Activated CD8-positive, alpha-beta T cell treated with anti-CD3 and anti-CD28 coated beads for 36 hours (primary cell): Measurements from ENCODE around the gene PDZD2. TPM values are rescaled to one million over a fixed set of nuclear protein-coding genes. Genes with fewer than 3 reads are reported as not detected.

ENCODE experiments used
- ATAC-seq: fragments of 200-7000 bp; cut with Tn5 transposase; one replicate; pipeline ENCODE4 v1.10.0; 2021; ENCODE audit warnings: mild to moderate bottlenecking, moderate library complexity
- CTCF ChIA-PET: fragments of 350-600 bp; sonication (Branson Sonifier 250); formaldehyde crosslinking; loops from one replicate; lab custom pipeline; 2021; ENCODE audit warnings: antibody characterized with exemption; lab: Charles Lee
- POLR2A ChIA-PET: fragments of 350-600 bp; sonication (Branson Sonifier 250); formaldehyde crosslinking; loops from one replicate; lab custom pipeline; 2021; ENCODE audit warnings: antibody characterized with exemption; lab: Charles Lee
- DNase-seq: peaks from one replicate; pipeline ENCODE4 v3.0.0-alpha.2; 2020
- H3K27ac Mint-ChIP-seq: one replicate; pipeline ENCODE4 v1.8.0; 2021; ENCODE audit warnings: mild to moderate bottlenecking, mixed read lengths
- H3K27me3 Mint-ChIP-seq: one replicate; pipeline ENCODE4 v1.8.0; 2021; ENCODE audit warnings: mixed read lengths
- H3K36me3 Mint-ChIP-seq: one replicate; pipeline ENCODE4 v1.8.0; 2021; ENCODE audit warnings: low read depth, mixed read lengths
- H3K4me1 Mint-ChIP-seq: one replicate; pipeline ENCODE4 v1.8.0; 2021; ENCODE audit warnings: low read depth, mixed read lengths
- H3K4me3 Mint-ChIP-seq: one replicate; pipeline ENCODE4 v1.8.0; 2021; ENCODE audit warnings: mild to moderate bottlenecking, moderate library complexity, mixed read lengths
- H3K9me3 Mint-ChIP-seq: one replicate; pipeline ENCODE4 v1.8.0; 2021; ENCODE audit warnings: mixed read lengths
- intact Hi-C: fragments of 100-400 bp; cut with micrococcal nuclease; formaldehyde crosslinking; loops from one replicate; pipeline ENCODE4 v1.10.0; 2022
- total RNA-seq, 2 experiments: library from RNA; stranded (reverse); gene quantifications; one replicate each; pipeline ENCODE4 v1.2.3, GENCODE V29; 2021
- TF ChIP-seq, protein P1 (sequence below): fragments of 200-600 bp; IDR thresholded peaks from one replicate; pipeline ENCODE4 v1.8.0; 2022; ENCODE audit warnings: antibody characterized with exemption, mild to moderate bottlenecking

PDZD2 gene
- total RNA-seq, 2 experiments from 2014 or later = not detected

GRCh38 chr5:31767335-31768031 is 128.6 kb downstream of the PDZD2 start:
- TF ChIP-seq, protein P1, sequence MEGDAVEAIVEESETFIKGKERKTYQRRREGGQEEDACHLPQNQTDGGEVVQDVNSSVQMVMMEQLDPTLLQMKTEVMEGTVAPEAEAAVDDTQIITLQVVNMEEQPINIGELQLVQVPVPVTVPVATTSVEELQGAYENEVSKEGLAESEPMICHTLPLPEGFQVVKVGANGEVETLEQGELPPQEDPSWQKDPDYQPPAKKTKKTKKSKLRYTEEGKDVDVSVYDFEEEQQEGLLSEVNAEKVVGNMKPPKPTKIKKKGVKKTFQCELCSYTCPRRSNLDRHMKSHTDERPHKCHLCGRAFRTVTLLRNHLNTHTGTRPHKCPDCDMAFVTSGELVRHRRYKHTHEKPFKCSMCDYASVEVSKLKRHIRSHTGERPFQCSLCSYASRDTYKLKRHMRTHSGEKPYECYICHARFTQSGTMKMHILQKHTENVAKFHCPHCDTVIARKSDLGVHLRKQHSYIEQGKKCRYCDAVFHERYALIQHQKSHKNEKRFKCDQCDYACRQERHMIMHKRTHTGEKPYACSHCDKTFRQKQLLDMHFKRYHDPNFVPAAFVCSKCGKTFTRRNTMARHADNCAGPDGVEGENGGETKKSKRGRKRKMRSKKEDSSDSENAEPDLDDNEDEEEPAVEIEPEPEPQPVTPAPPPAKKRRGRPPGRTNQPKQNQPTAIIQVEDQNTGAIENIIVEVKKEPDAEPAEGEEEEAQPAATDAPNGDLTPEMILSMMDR = no peak
- CTCF ChIA-PET = no interaction called here
- ATAC-seq (no peak), DNase-seq (no peak)
- intact Hi-C loops = no loop called here
- H3K27ac Mint-ChIP-seq = no peak overlapping the region
- no peaks in the 10 kb centered on the region for H3K4me1 Mint-ChIP-seq
- H3K4me3 Mint-ChIP-seq = no peak overlapping the region
- POLR2A ChIA-PET = no interaction called here
- H3K36me3 Mint-ChIP-seq = no peaks in the 10 kb centered on the region
- H3K9me3 Mint-ChIP-seq = no peaks in the 10 kb centered on the region
- peaks cover 1% of the 10 kb centered on the region for H3K27me3 Mint-ChIP-seq

GRCh38 chr5:31768046-31768445 is 129.1 kb downstream of the PDZD2 start:
- intact Hi-C loops = no loop called here
- CTCF ChIA-PET = no interaction called here

GRCh38 chr5:31768784-31769183 is 129.9 kb downstream of the PDZD2 start:
- CTCF ChIA-PET = no interaction called here

More at GRCh38 chr5:31768046-31768445, 129.1 kb downstream of the PDZD2 start:
- H3K27ac Mint-ChIP-seq = no peak overlapping the region
- no peak overlapping the region for H3K4me3 Mint-ChIP-seq
- H3K36me3 Mint-ChIP-seq = no peaks in the 10 kb centered on the region
- ATAC-seq = no peak
- TF ChIP-seq, protein P1 = no peak
- no peaks in the 10 kb centered on the region for H3K4me1 Mint-ChIP-seq
- DNase-seq = no peak
- H3K27me3 Mint-ChIP-seq = peaks cover 1% of the 10 kb centered on the region
- no peaks in the 10 kb centered on the region for H3K9me3 Mint-ChIP-seq
- POLR2A ChIA-PET = no interaction called here

GRCh38 chr5:31769530-31769929 is 130.6 kb downstream of the PDZD2 start:
- POLR2A ChIA-PET = interaction anchor here (0.7 kb wide), 1 partner anchor 12 kb away, joined by 3 read pairs; no protein-coding TSS in a partner anchor
- Mint-ChIP-seq H3K36me3 (no peaks in the 10 kb centered on the region), H3K27me3 (peaks cover 1% of the 10 kb centered on the region), H3K27ac (no peak overlapping the region), H3K9me3 (no peaks in the 10 kb centered on the region), H3K4me3 (no peak overlapping the region), H3K4me1 (no peaks in the 10 kb centered on the region)
- ATAC-seq (no peak), DNase-seq (no peak)
- TF ChIP-seq, protein P1 = no peak
- intact Hi-C loops = no loop called here
- CTCF ChIA-PET = no interaction called here

More at GRCh38 chr5:31768784-31769183, 129.9 kb downstream of the PDZD2 start:
- no peak overlapping the region for H3K4me3 Mint-ChIP-seq
- no peaks in the 10 kb centered on the region for H3K4me1 Mint-ChIP-seq
- no peak for DNase-seq
- no peak overlapping the region for H3K27ac Mint-ChIP-seq
- H3K36me3 Mint-ChIP-seq = no peaks in the 10 kb centered on the region
- POLR2A ChIA-PET = no interaction called here
- no peaks in the 10 kb centered on the region for H3K9me3 Mint-ChIP-seq
- ATAC-seq = no peak
- TF ChIP-seq, protein P1 = no peak
- H3K27me3 Mint-ChIP-seq = peaks cover 1% of the 10 kb centered on the region
- intact Hi-C loops = no loop called here

- Mint-ChIP-seq H3K9me3 (no peaks in the 10 kb centered on the region), H3K36me3 (no peaks in the 10 kb centered on the region), H3K4me3 (no peak overlapping the region), H3K27me3 (peaks cover 1% of the 10 kb centered on the region), H3K4me1 (no peaks in the 10 kb centered on the region), H3K27ac (no peak overlapping the region)
- TF ChIP-seq, protein P1 = no peak
- ChIA-PET POLR2A (interaction anchor here (0.7 to 1.2 kb wide), 2 partner anchors 13 to 15 kb away, joined by 3 read pairs; no protein-coding TSS in a partner anchor), CTCF (no interaction called here)
- ATAC-seq (no peak), DNase-seq (no peak)
- intact Hi-C loops = no loop called here
Measured at GRCh38 chr5:31770132-31770720, 131.3 kb downstream of the PDZD2 start.
